Measurements from ENCODE around the gene MYO1E. TPM values are rescaled to one million over a fixed set of nuclear protein-coding genes. Genes with fewer than 3 reads are reported as not detected.
"Not testable (repeated sequence)": the region's sequence is repeated elsewhere in the genome, so short reads cannot be mapped to it uniquely, and the experiment has no call there.

Gene MYO1E
- polyA plus RNA-seq, 3 donors, result 129 to 162 (median 132) TPM

DNA sequence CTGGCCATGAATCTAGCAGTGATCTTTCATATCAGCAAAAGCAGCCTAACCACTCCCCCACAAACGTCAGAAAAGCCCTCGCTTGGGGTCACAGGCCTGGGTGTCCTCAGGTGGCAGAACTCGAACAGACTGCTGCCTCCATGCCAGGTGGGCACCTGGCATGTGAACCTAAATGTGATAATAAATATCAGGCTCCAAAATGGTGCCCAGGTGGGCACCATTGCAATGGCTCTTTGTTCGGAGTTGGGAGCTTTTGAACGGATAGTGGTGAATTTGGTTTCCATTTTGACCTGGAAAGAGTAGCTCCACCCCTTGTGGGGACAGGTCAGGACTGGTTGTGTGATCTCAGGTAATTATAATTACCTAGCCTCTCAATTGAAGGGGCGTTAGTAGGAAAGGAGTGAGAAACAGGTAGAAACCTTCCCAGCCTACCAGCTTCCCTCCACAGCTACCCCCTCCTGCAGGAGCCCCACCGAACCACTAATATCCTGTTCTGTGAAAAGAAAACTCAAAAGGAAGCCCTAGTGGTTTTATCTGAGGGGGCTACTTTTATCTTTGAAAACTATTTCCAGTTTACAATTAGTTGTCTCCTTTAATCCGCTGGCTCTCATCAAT is 18.1 kb downstream of the MYO1E start:
- DNase-seq, result no peak

DNA sequence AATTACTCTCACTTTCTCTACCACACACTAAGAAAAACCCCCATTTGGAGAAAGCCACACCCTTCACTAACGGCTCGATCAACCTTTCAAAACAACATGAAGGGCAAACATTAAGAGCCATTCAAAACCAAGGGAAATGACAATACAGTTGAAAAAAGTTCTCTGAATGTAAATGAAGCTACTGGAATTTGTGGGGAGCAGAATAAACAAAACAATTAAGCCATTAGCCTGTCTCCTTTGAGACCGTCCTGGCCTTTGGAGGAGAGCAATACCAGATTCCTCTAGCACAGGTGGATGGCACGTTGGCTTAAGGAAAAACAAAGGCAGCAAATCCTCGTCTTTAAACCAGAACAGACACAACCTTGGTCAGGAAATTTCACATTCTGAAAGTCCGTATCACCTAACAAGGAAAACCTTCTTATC is 18.7 kb downstream of the MYO1E start:
- DNase-seq, result no peak

DNA sequence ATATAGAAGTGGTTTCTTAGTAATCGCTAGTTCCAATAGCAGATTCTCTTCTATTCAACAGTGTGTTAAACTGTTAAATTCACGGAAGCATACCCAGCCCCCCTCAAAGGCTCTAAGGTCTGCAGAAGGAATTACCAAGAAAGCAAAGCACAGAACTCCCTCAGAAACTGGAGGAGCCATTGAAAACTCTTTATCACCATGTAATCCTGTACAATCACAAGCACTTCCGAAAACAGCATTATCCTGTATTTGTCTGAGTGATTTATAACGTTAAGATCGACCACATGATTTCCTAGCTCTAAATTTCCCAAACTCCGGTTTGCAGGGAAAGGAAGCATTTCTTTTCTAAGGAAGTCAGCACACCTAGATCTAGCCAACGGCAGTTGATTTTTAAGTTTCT is 20.0 kb downstream of the MYO1E start:
- DNase-seq, result no peak

DNA sequence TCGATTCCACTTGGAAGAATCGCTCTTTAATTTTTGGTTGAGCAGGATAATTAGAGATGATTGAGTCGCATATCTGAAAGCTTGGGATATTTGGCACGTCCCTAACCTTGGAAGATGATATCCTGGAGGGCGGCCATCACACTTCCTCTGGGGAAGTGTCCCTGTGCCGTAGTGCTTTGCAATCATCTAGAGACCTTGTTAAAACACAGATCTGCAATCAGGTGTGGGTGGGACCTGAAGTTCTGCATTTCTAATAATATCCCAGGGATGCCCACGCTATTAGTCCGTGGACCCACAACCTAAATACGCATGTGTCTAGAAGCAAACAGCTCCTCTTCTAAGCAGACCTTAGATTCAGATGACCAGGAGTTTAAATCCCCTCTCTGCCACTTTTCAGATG is 20.5 kb downstream of the MYO1E start:
- DNase-seq, result no peak

DNA sequence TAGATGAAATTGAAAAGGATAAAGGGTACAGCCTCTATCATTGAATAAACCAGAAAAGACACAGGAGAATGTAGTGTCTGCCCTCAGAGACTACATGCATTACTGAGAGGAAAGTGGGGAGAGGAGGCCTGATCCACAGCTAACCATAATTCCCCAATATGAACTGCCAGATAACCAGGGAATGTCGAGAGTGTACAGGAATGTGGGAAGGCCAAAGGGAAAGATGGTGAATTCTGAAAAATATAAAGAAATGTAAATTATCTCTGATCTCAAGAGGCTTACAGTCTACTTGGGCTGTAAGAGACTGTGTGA is 22.3 kb downstream of the MYO1E start:
- DNase-seq, result no peak

DNA sequence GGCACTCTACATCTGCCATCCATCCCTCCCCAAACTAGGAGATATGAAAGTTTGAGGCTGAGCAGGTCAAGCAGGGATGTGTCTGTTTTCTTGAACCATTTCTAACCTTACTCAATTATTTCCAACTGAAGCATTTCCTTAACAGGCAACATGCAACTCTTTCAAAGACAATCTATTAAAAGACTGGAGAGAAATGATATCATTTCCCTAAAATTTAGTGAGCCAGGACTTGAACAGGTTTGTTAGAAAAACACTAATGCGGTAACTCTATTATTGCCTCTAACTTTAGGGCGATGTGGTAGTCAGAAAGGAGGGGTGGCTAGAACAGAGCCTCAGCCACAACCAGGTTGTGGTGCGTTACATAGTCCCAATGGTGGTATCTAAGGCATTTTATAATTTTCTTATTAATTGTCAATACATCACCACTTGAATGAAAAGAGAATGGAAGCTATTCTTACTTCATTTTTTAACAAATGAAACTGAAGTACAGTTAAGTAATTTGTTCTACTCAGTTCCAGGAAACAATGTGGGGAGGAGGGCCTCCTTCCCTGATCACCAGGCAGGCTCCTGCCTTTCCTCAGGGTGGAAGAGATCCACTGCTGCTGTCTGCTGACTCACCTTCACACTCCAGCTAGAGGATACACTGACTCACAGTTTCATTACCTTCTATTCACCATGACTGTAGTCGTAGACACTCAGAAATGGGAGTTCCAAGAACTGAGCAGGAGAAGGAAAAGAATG is 22.8 kb downstream of the MYO1E start:
- DNase-seq, result no peak

DNA sequence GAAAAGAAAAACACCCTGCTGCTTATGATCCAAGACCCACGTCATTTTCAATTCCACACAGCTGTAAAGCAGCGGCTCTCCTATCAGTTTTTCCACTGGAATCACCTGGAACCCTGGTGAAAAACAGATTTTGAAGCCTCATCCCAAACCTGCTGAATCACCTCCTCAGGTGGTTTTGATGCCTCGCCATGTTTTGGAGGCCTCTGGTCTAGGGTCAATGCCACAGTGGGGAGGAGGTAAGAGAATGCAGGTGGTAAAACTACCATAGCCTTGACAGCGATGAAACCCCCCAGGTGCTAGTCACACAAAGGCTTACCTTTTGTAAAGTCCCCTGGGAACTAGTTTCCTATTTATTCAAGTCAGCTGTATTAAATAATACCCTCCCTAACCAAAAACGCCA is 24.8 kb downstream of the MYO1E start:
- no peak for DNase-seq

DNA sequence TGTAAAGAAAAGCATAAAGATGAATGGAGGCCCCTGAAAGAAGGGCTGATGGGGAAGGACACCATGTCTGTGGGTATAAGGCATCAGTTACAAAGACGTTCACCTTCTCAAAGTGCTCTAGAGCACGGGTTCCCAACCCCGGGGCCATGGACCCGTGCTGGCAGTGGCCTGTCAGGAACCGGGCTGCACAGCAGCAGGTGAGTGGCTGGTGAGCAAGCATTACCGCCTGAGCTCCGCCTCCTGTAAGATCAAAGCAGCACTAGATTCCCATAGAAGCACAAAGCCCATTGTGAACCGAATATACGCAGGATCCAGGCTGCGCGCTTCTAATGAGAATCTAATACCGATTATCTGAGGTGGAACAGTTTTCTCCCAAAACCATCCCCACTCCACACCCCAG is 25.7 kb downstream of the MYO1E start:
- DNase-seq, result no peak

DNA sequence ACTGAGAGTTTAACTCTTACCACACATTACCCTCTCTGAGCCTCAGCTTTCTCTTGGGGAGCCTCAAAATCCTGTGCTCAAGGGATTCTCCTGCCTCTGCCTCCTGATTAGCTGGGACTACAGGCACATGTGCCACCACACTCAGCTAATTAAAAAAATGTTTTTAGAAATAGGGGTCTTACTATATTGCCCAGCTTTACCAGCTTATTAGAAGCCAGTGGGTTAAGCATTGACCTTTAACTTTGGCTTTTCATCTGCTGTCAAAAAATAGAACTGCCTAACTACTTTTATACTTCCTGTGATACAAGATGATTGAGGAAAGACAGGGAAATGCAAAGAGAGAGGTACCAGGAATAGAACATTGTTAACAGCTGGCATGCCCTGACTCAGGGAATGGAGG is 27.3 kb downstream of the MYO1E start:
- no peak for DNase-seq

DNA sequence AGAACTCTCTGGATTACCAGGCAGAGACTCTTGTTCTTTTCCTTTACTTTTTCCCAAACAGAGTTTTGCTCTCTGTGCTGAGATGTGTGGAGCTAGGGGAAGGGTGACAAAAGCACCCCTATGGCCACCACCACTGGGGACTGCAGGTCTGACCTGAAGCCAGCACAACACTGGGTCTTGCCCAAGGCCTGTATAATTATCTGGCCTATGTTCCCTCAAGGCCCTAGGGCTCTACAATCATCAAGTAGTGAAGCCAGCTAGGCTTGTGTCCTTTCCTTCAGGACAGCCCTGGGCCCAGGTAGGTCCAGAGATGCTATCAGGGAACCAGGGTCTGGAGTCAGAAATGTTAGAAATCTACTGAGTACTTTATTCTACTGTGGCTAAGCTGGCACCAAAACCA is 28.4 kb downstream of the MYO1E start:
- no peak for DNase-seq

DNA sequence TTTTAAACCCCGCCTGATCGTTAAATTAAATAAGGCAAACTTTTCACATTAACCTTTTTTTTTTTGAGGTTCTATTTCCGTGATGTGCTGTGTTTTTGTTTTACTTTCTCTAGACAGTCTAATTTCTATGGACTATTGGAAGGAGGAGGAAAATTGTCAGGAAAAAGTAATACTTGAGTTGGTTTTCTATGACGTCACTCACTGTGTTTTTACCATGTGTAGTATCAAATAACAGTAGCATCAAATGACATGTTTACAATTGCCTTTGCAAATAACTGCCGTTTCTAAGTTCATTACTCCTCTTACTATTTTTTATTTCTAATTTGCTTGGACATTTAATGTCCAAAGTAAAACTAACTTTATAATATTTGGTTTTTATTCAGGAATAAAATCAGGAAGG is 32.3 kb downstream of the MYO1E start:
- DNase-seq, result no peak

DNA sequence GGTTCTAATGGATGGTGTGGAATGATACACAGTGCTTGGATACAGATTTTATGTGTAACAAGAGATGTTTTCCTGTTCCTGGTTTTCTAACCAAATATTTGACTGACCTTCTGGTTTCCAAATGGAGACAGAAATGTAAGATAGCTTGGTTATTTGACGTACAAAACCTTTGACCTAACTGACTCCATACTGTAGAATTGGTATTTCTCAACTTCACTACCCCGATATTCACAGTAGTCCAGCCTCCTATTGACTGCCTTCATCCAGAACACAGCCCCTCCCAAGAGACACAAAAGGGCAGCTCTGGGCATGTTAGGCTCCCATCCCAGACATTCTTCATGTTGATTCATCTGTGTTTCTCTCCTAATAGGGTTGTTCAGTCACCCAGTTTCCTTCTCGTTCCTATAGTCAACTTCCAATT is 33.4 kb downstream of the MYO1E start:
- DNase-seq, result no peak

DNA sequence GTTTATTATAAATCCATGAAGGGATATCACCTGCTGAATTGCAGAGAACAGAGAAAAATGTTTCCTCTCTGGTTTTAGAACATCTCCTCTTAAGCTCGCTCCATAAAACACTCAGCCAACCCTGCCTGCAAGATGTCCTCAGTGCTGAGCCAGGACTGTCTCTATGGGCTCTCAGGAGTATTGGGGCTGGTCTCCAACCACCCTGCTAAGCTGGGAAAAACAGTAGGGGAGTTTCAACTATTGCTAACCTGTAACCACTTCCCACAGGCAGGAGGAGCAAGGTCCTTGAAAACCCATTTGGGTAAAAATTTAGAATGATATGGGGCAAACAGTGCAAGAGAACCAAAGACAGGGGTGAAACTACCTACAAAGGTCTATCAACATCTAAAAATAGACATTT is 34.3 kb downstream of the MYO1E start:
- no peak for DNase-seq

DNA sequence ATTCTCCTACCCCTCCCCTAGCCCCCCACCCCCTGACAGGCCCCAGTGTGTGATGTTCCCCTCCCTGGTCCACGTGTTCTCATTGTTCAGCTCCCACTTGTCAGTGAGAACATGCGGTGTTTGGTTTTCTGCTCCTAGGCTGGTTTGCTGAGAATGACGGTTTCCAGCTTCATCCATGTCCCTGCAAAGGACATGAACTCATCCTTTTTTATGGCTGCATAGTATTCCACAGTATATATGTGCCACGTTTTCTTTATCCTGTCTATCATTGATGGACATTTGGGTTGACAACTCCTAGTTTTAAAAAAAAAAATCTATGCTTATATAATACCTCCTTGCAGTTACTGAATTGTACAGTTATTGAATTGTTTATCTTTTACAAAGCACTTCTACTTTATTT is 35.9 kb downstream of the MYO1E start:
- not testable (repeated sequence) for DNase-seq

DNA sequence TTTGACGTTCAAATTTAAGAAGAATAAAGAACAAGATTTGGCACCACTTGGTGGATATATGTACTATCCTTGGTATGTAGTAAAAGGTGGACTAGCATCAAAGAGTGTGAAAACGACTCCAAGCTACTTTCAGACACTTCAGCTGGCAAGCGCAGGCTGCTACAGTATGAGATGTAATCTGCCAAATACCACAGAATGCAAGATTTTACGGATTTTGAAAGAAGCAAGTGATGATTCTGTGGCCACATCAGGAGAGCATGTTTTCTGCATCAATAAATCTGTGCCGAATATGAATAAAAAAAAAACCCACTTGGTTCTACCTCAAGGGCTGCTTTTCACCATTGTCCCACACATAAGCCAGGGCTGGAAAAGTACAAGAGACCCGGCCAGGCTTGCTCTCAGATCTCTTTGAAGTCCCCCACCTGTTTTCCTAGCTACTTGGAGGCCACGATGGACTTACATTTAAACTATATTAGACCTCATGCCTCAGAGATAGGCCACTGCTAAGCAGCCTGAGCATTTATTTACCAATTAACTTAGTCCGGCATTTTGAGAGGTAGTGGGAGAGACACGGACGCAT is 37.4 kb downstream of the MYO1E start:
- DNase-seq, result no peak

DNA sequence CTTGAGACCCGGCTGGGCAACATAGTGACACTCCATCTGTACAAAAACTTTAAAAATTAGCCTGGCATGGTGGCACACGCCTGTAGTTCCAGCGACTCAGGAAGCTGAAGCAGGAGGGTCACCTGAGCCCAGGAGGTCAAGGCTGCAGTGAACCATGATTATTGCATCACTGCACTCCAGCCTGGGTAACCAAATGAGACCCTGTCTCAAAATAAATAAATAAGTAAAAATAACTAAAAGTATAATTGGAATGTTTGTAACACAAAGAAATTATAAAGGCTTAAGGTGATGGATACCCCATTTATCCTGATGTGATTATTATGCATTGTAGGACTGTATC is 38.6 kb downstream of the MYO1E start:
- no peak for DNase-seq

DNA sequence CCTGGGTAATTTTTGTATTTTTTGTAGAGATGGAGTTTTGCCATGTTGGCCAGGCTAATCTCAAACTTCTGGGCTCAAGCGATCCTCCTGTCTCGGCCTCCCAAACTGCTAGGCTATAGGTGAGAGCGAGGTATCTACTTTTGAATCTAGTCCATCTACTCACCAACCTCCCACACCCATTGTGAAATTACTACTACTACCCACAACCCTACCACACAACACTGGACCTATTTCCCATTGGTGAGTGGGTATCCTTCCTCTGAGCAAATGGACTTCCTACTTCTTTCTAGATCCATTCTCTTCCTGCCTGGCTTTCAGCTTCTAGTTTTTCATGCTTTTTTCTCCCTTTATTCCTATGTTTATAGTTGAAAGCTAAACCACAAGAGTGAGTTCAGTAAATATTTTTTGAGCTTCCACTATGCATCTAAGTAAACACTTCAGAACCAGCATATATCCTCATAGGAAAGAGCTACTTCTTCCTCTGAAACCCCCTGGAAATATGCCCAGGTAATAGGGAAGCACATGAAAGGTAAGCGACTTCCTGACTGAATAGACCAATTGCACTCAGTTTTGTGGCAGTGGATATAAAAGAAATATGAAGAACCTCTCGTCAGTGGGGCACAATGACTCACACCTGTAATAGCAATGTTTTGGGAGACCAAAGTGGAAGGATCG is 39.1 kb downstream of the MYO1E start:
- DNase-seq, result no peak

DNA sequence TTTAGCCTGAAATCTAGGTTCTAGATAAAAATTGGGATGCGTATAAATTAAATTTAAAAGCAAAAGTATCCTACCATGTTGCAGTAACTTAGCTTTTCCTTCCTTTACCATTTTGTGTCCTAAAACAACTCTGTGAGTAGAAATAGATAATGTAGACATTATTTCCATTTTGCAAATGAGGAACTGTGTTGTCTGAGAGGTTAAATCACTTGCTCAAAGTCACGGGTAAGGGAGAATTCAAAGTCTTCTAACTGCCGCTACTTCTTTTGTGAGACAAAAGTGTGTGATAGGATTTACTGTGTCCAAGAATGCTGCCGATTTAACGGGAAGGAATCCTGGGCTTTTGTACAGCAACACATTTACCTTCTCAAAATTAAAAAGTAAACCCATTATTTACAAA is 40.7 kb downstream of the MYO1E start:
- DNase-seq, result no peak

DNA sequence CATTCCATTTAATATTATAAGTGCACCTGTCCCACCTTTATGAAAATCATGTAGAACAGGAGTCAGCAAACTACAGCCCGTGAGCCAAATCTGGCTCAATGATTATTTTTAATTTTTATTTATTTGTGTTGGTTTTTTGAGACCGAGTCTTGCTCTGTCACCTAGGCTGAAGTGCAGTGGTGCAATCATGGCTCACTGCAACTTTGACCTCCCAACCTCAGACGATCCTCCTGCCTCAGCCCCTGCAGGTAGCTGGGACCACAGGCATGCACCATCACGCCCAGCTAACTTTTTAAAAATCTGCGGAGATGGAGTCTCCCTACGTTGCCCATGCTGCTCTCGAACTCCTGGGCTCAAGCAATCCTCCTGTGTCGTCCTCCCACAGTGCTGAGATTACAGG is 42.0 kb downstream of the MYO1E start:
- DNase-seq, result no peak

DNA sequence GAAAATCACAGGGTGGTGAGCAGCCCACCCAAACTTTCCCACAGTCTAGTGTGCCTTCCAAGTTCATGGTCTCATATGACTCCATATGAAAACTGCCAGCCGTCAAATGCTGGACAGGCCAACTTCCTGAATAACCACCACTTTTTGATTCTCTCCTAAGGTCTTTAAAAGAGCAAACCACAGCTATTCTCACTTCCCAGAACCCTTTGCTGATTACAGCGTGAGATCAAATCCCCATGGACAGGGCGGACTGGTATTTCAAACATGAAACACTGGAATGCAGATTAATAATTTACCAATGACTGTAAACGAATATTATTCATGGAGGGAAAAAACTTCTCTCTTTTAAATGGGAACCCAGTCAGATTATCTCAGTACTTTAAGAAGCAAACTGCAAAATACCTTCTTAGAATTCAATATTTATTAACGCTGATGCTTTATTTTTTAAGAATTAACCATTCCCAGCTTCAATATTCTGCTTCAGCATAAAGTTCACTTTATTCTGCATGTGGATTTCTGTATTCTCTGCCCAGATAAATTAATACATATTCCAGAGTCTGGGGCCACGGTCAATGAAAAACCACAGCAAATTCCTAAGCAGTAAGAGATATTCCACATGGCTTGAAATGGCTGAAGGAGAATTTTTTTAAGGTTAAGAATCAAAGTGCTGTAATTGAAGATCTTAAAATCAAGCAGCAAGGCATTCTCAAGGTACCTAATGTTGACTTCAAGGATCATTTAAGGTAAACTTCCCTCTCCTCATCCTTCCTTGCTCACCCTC is 42.9 kb downstream of the MYO1E start:
- DNase-seq, result peak; percentile 55

DNA sequence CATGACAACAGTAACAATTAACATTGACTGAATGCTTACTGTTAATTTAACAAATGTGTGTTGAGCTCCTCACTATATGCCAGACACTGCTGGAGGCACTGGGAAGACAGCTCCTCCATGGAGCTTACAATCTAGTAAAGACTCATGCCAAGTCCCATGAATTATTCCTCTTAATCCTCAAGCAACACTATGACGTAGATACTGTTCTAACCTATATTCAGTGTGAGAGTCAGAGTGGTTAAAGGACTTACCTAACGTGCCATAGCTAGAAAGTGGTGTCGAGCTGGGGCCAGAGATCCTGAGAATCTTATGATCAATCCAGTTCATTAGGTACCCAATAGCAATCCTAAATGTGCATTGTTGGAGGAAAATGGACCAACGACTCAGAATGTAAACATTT is 43.6 kb downstream of the MYO1E start:
- DNase-seq, result no peak

DNA sequence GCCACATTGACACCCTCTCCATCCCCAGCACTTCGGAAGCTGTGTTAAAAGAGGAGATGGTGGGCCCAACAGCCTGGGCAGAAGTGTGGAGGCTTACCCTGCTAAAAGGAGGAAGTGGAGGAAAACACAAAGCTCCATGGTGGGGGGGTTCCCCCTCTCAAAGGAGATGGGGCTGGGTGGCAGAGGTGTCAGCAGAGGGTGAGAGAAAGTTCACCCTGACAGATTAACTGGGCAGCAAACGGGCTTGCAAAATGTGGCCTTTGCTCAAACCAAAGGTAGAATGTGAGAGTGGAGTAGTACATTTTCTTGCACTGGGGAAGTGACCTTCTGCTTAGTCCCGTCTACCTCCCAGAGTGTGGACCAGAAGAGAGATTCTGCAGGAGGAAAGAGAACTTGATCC is 44.7 kb downstream of the MYO1E start:
- DNase-seq, result no peak

DNA sequence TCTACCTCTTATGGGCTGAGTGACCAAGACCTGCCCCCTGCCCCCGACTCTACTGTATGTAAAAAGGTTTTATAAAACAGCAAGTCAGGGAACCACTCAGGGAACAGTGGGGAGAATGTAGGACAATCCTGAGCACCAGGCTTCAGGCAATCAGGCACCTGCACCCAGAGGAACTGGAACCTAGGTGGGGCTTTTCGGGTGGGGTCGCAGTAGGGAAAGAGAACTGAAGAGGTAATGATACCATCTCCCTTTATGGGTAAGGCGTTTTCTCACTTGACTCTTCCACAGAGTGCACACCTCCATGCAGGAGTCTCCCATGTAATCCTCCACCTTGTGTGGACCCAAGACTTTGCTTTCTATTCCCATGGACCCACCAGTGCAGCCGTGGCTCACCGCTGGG is 45.8 kb downstream of the MYO1E start:
- no peak for DNase-seq

Data from renal pelvis (tissue), 4 donors.